Cardiac septum (tissue), 1 donor: Measurements from ENCODE around the gene ZNF860. TPM values are rescaled to one million over a fixed set of nuclear protein-coding genes. Genes with fewer than 3 reads are reported as not detected.
"Not testable (repeated sequence)": the region's sequence is repeated elsewhere in the genome, so short reads cannot be mapped to it uniquely, and the experiment has no call there.

ENCODE experiments used
- DNase-seq: peaks from one replicate; pipeline ENCODE4 v3.0.0-alpha.2; 2020; ENCODE audit warnings: low spot score
- intact Hi-C: fragments of 100-400 bp; cut with DNase I; formaldehyde crosslinking; loops from one replicate; pipeline ENCODE4 v1.14.0; 2022
- total RNA-seq: library from RNA; stranded (reverse); fragmentation: NEBNext Ultra II Directional; extraction: Animal tissue kit (Norgen Biotek cat#: 25700); gene quantifications from one replicate; pipeline ENCODE4 v1.2.1, GENCODE V29; 2021
- donor health status: DM: no; HTN: no; CAD: no.

The ZNF860 gene
- total RNA-seq, 1 donor from 2014 or later = 0.16 TPM

DNA sequence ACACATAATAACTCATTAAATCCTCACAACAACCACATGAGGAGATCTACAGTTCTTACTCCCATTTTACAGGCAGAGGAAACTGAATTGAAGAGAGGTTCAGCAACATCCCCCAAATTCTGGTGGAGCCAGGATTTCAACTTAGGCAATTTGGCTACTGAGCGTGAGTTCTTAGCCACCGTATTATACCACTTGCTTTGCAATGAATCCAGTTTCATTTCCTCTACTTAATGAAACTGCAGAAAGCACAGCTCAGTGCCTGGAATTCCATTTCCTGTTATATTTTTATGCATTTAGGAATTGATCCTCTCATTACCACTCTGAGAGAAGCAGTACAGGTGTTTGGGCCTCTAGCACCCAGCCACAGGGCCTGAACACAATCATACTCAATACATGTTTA is 4.3 kb downstream of the ZNF860 start:
- intact Hi-C loops = no loop called here
- no peak for DNase-seq

DNA sequence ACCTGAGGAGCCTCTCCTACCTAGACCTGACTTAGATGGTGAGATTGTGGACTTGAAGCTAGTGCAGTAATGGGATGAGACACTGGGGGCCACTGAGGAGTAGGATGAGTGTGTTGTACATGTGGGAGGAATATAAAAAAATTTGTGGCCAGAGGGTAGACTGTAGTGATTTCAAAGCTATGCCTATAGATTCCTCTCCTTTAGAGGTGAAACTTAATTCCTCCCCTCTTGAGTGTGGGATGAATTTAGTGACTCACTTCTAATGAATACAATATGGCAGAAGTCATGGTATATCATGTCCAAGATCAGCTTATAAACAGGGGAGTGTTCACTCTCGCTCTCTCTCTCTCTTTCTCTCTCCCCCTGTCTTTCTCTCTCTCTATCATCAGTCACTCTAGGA is 6.7 kb downstream of the ZNF860 start:
- DNase-seq = no peak
- intact Hi-C loops = no loop called here

DNA sequence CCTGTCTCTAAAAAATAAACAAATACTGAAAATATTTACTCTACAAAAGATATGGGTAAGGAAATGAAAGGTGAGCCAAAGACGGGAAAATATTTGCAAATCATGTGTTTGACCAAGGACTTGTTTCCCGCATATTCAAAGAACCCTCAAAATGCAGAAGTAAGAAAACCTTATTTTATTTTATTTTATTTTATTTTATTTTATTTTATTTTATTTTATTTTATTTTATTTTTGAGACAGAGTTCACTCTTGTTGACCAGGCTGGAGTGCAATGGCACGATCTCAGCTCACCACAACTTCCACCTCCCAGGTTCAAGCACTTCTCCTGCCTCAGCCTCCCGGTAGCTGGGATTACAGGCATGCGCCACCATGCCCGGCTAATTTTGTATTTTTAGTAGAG is 11.4 kb downstream of the ZNF860 start:
- DNase-seq, intact Hi-C loops: not testable (repeated sequence)

DNA sequence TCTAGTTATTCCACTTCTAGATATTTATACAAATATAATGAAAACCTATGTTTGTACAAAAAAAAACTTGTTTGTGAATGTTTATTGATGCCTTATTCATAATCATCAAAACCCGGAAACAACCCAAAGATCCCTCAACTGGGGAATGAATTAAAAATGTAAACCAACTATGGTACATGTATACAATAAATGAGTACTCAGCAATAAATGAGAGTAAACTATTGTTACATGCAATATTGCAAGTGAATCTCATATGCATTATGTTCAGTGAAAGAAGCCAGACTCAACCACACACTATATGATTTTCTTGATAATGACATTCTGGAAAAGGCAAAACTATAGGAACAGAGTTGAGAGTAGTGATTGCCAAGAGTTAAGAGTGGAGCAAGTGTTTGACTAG is 12.3 kb downstream of the ZNF860 start:
- intact Hi-C loops = no loop called here
- no peak for DNase-seq

DNA sequence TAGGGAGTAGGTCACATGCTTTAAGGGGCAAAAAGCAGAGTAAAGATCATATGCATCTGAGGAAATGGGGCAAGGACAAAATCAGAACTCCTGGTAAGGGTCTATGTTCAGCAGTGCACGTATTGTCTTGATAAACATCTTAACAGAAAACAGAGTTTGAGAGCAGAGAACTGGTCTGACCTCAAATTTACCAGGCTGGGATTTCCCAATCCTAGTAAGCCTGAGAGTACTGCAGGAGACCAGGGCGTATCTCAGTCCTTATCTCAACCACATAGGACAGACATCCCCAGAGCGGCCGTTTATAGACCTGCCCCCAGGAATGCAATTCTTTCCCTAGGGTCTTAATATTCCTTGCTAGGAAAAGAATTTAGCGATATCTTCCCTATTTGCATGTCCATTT is 13.5 kb downstream of the ZNF860 start:
- intact Hi-C loops, DNase-seq: not testable (repeated sequence)

DNA sequence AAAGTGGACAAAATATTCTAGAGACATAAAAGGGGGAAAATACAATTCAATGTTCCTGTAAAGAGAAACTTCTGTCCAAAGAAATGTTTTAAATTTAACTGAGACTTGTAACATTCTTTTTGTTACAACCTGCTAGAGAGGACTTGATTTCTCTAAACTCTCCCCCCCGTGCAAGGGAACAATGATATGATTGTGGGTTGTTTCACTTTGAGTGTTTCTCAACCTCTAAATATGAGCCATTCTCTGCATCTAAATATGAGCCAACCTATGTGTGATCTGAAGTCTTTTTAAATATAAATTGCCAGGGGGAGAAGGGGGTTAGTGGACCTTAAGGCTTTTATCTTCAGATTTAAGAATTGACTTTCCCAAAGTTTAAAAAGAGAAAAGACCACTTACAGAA is 14.6 kb downstream of the ZNF860 start:
- intact Hi-C loops = no loop called here

DNA sequence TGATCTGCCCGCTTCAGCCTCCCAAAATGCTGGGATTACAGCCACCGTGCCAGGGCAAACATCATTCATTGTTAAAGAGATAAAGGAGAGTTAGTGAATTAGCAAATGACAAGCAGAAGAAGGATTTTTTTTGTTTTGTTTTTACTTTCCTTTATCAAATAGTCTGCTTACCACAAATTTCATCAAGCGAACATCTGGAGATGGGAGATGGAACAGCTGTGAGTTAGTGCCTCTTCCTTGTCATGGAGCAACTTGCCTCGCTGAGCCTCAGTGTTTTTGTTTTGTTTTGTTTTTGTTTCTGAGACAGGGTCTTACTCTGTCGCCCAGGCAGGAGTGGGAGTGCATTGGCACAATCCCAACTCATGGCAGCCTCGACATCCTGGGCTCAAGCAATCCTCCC is 15.9 kb downstream of the ZNF860 start:
- intact Hi-C loops = no loop called here
- DNase-seq = no peak

More for the DNA sequence above, 14.6 kb downstream of the ZNF860 start:
- DNase-seq = no peak

DNA sequence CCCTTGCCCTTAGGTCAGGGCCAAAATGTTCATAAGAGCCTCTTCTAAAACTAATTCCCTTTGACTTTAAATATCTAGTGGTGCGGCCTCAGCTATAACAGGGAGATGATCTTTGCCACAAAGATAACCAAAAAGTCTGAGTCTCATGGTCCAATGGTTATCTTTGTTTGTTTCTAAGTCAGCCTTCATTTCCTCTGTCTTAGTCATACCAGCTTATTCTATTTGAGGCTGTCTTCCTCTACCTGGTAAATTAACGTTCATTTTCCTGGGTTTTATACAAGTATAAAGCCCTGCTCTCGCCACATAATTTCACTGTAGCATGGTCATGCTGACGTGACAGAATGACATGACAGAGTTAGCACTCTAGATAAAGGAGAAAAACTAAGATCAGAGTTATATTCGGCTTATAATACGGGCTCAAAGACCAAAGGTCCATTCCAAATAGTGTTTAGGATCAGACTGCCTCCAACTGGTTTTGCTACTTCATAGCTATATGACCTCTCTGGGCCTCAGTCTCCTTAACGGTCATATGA is 18.4 kb downstream of the ZNF860 start:
- DNase-seq = no peak
- intact Hi-C loops = no loop called here

DNA sequence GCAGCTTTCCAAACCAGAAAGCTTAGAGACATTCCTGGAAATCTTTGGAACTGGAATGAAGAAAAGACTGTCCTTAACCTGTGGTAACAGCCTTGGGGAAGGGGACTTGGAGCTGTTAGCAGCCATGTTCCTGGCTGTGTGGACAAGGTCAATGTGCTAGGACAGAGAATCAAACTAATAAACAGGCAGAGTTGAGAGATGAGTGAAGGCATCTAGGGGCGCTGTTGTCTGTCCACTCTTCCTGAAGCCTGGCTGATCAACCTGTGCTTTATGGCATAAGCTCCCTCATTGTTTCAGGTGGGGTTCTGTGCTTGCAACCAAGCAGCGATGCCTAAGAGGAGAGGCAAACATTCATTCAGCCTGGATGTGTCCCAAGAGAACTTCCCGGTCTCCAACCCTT is 19.3 kb downstream of the ZNF860 start:
- no peak for DNase-seq
- intact Hi-C loops = no loop called here

DNA sequence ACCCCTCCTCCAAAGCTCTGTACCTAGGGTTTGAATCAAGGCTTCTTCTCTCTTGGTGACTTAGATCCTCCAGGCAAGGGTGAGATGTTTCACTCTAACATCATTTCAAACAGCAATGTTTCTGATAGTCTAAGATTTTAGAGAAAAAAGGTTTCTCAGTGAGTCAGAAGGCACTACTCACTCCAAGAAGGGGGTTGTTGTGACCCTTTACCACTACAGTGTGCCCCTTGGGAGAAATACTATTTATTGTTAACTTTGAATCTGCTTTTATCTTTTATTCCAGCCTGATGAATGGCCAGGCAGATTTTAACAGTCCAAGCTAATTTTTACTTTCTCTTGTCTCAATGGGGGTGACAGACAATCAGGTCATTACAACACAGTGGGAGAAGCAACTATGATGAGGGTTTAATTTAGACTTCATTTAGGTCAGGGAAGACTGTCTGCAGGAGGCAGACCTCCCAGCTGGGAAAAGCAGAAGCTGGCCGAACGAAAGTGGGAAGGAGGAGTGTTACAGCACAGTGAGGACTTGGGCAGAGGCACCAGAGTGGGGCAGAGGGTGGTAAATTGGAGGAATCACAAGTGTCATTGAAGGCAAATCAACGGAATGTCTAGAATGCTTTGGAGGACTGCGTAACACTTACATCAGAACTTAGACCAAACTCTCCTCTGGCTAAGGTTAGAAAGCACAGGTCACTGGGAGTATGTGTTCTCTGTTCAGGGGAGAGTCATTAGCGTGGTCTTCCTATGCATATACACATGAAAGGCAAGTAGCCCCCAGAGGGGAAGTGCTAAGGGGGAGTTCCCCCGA is 21.2 kb downstream of the ZNF860 start:
- intact Hi-C loops = no loop called here

DNA sequence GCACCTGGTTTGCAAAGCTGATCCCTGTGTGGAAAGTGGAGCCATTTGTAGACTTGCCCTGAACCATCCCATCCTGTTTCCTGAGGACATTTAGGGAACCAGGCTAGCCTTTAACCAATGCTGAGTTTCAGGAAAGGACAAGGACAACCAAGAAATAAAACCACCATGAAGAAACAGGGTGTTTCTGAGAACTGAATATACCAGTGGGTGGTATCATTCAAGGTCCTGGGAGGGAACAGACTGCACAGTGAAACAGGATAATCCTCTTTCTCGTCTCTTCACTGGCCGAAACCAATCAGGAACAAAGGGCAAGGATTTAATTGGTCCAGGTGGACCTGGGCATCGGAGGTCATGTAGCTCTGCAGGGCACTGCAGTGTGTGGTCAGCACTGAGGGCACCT is 21.8 kb downstream of the ZNF860 start:
- no peak for DNase-seq
- intact Hi-C loops = no loop called here

More for the DNA sequence above, 21.2 kb downstream of the ZNF860 start:
- DNase-seq = no peak

DNA sequence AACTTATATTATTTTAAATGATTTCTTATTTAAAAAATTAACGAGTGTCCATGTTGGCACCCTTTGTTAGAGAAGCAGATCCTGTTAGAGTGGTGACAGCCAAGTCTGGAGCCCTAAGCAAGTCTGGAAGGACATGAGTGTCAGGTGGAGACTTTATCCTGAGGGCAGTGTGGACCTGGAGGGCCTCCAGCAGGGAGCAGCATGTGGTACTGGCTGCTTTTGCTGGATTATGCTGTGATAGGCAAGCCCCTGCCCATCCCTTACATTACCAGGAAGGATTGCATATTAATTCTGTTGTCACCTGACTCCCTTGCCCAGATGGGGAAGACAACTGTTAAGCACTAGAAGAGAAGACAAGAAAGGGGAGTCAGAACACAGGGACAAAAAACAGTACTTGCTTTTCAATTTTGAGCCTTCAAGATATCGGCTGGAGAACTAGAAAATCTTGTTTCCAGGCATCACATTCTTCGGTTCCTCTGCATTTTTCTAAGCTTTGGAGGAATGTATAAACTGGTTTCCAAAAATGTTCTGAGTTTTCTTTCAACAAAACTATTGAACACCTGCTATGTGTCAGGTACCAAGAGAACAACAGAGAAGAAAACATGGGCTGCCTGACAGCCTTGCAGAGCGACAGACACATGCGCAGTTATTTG is 22.7 kb downstream of the ZNF860 start:
- no peak for DNase-seq
- intact Hi-C loops = no loop called here

DNA sequence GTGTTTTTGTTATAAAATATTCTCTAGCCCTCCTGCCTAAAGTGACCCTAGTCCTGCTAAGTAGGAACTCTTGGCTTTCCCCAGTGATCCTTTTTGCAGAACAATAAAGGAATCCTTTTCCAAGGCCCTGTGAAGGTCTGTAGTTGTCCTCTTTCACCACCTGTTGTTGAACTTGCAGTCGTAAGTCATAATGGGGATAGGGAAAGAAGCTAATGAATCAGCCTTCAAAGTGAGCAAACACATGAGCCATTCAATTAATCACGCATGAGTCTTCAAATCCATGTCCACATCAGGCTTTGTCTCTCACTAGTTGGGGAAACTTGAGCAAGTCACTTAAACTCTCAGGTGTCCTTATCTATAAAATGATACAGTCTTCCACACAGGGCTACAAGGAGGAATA is 27.6 kb downstream of the ZNF860 start:
- no peak for DNase-seq
- intact Hi-C loops = no loop called here

DNA sequence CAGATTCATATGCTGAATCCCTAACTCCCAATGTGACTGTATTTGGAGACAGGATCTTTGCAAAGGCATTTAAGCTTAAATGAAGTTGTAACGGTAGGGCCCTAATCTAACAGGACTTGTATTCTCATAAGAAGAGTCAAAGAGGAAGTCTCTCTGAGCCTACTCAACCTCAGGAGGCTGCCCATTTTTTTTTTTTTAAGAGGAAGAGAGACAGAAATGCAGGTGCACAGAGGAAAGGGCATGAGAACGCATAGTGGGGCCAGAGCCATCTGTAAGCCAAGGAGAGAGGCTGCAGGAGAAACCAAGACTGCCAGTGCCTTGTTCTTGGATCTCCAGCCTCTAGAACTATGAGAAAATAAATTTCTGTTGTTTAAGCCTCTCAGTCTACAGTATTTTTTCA is 28.4 kb downstream of the ZNF860 start:
- intact Hi-C loops = no loop called here
- DNase-seq = no peak

DNA sequence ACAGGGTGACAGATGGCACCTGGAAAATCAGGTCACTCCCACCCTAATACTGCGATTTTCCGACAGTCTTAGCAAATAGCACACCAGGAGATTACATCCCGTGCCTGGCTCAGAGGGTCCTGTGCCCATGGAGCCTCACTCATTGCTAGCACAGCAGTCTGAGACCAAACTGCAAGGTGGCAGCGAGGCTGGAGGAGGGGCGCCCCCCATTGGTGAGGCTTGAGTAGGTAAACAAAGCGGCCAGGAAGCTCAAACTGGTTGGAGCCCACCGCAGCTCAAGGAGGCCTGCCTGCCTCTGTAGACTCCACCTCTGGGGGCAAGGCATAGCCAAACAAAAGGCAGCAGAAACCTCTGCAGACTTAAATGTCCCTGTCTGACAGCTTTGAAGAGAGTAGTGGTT is 29.1 kb downstream of the ZNF860 start:
- DNase-seq, intact Hi-C loops: not testable (repeated sequence)

DNA sequence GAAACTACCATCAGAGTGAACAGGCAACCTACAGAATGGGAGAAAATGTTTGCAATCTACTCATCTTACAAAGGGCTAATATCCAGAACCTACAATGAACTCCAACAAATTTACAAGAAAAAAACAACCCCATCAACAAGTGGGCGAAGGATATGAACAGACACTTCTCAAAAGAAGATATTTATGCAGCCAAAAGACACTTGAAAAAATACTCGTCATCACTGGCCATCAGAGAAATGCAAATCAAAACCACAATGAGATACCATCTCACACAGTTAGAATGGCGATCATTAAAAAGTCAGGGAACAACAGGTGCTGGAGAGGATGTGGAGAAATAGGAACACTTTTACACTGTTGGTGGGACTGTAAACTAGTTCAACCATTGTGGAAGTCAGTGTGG is 34.1 kb downstream of the ZNF860 start:
- DNase-seq, intact Hi-C loops: not testable (repeated sequence)

DNA sequence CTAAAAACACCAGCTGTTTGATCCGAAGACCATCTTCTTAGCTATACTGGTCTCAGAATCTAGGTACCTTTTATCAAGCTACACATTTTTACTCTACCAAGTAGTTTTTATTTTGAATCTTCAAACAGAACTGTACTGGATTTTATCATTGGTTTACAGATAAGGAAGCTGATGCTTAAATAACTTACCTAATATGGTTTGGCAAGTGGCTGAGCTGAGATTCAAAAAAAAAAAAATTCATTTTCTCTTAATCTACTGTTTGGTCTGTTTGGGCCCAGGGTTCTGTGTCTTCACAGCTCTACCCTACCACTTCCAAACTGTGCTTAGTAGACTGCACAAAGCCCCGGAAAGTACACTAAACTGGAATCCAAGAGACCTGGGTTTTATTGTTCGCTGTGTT is 35.7 kb downstream of the ZNF860 start:
- DNase-seq = no peak
- intact Hi-C loops = no loop called here

DNA sequence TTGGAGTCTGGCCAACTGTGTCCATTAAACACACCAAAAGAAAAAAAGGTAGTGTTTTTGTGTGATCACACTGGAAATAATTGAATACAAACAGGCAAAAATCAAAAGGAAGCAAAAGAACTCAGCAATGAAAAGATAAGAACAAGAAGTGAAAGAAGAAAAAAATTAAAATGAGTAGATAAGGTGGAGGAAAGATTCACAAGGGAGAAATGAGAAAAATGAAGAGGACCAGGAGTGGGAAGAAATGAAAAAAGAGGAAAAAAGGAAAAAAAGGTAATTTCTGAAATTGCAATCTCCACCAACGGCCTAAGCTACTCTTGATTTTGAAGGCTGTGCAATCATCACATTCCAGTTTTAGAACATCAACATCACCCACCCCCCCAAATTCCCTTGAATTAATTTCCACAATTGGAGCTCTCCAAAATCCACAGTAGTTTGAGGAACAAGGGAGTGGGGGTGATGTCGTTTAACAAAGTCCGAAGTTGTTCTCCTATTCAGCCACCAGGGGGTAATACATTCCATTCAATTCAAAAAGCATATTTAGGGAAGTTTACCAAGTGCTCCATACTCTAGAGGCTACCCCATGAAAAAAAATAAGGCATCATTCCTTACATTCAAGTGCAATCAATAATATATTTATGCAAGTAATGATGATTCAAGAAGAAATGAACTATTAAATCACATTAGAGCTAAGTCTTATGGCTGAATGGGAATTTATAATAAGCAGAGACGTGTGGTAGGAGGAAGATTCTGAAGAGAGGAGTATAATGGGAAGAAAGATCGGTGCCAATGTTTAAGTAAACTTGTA is 37.4 kb downstream of the ZNF860 start:
- intact Hi-C loops = no loop called here

DNA sequence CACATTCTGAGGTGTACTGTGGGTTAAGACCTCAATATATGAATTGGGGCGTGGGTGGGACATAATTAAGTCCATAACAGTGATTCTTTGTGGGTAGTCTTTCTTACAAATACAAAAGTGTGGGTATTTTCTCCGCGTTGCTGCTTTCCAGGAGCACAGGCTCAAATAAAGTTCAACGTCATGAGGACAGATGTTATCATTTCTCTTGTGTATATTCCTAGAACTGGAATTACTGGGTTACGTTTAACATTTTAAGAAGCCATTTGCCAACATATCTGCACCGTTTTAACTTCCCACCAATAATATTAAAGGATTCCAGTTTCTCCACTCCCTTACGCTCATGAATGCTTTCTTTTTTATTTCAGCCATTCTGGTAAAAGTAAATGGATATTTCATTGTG is 39.6 kb downstream of the ZNF860 start:
- DNase-seq = no peak
- intact Hi-C loops = no loop called here

More for the DNA sequence above, 37.4 kb downstream of the ZNF860 start:
- no peak for DNase-seq

DNA sequence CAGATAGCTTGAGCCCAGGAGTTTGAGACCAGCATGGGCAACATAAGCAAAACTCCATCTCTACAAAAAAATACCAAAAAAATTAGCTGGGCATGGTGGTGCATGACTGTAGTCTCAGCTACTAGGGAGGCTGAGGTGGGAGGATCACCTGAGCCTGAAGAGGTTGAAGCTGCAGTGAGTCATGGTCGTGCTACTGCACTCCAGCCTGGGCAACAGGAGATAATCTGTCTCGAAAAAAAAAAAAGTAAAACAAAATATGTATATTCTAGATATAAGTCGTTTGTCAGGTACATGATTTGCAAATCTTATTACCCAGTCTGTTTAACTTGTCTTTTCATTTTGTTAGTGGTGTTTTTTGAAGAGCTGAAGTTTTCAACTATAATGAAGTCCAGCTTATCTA is 40.2 kb downstream of the ZNF860 start:
- DNase-seq = no peak
- intact Hi-C loops = no loop called here
